IMR-90 (cell line): Measurements from ENCODE around the gene SEC14L1. TPM values are rescaled to one million over a fixed set of nuclear protein-coding genes. Genes with fewer than 3 reads are reported as not detected.
A peak's percentile ranks its signal among the peaks of the same experiment; 100 is the strongest.

Experiments used
- ATAC-seq: fragments of 200-7000 bp; cut with Tn5 transposase; 2 replicates; pipeline ENCODE4 v1.9.1; 2020; ENCODE audit warnings: low read depth, mild to moderate bottlenecking, moderate library complexity
- BruUV-seq: library from RNA; stranded (reverse); fragments of 400-500 nt; replicated peaks from 2 replicates; lab custom pipeline; 2021; lab: Mats Ljungman, UMichigan
- CTCF ChIA-PET: fragments of 300-600 bp; formaldehyde crosslinking; extraction: SDS; loops from one replicate; lab custom pipeline; 2021; ENCODE audit warnings: antibody characterized with exemption; lab: Yijun Ruan, JAX
- POLR2A ChIA-PET: fragments of 300-600 bp; sonication (Branson Sonifier 250); formaldehyde crosslinking; loops from one replicate; lab custom pipeline; 2022; ENCODE audit warnings: antibody characterized with exemption; ENCODE audit not compliant: unreplicated experiment; lab: Charles Lee
- DNase-seq: peaks from one replicate; pipeline ENCODE4 v3.0.0; 2013
- H2AFZ ChIP-seq: replicated peaks from 2 replicates; pipeline ENCODE3; 2013; ENCODE audit warnings: low read length, mild to moderate bottlenecking; ENCODE audit not compliant: poor library complexity
- H2AK5ac ChIP-seq: 2 replicates; pipeline ENCODE4 v1.6.1; 2013; ENCODE audit warnings: low read depth, low read length, inconsistent platforms
- H2AK9ac ChIP-seq: replicated peaks from 2 replicates; pipeline ENCODE3; 2013; ENCODE audit warnings: mild to moderate bottlenecking, low read depth, low read length, moderate library complexity; ENCODE audit not compliant: poor library complexity
- H2BK120ac ChIP-seq: 2 replicates; pipeline ENCODE4 v1.6.1; 2013; ENCODE audit warnings: low read depth, low read length, inconsistent platforms
- H2BK15ac ChIP-seq: 3 replicates; pipeline ENCODE4 v1.6.1; 2013; ENCODE audit warnings: low read depth, low read length, inconsistent platforms
- H2BK20ac ChIP-seq: 2 replicates; pipeline ENCODE4 v1.6.1; 2013; ENCODE audit warnings: low read depth, mild to moderate bottlenecking, inconsistent platforms, low read length, moderate library complexity
- H2BK5ac ChIP-seq: 2 replicates; pipeline ENCODE4 v1.6.1; 2013; ENCODE audit warnings: mild to moderate bottlenecking, low read depth, low read length, inconsistent platforms; ENCODE audit not compliant: poor library complexity, severe bottlenecking
- H3K14ac ChIP-seq: replicated peaks from 2 replicates; pipeline ENCODE4 v1.6.1; 2013; ENCODE audit warnings: low read depth, low read length, inconsistent platforms
- H3K18ac ChIP-seq: 2 replicates; pipeline ENCODE4 v1.6.1; 2013; ENCODE audit warnings: low read depth, low read length, control low read depth
- H3K23ac ChIP-seq: 2 replicates; pipeline ENCODE4 v1.6.1; 2013; ENCODE audit warnings: low read depth, low read length, inconsistent platforms
- H3K27ac ChIP-seq: 2 replicates; pipeline ENCODE4 v1.5.1; 2013; ENCODE audit warnings: mild to moderate bottlenecking, control low read depth, low read length; ENCODE audit not compliant: insufficient read depth
- H3K27me3 ChIP-seq: 2 replicates; pipeline ENCODE4 v1.6.1; 2013; ENCODE audit warnings: low read length; ENCODE audit not compliant: control insufficient read depth, insufficient read depth
- H3K36me3 ChIP-seq: 2 replicates; pipeline ENCODE4 v1.6.1; 2013; ENCODE audit warnings: low read length, mixed read lengths; ENCODE audit not compliant: control insufficient read depth, insufficient read depth
- H3K4ac ChIP-seq: 2 replicates; pipeline ENCODE4 v1.6.1; 2013; ENCODE audit warnings: low read depth, low read length, inconsistent platforms
- H3K4me1 ChIP-seq: 2 replicates; pipeline ENCODE4 v1.6.1; 2013; ENCODE audit warnings: low read length, mixed read lengths; ENCODE audit not compliant: control insufficient read depth, insufficient read depth
- H3K4me2 ChIP-seq: 2 replicates; pipeline ENCODE4 v1.6.1; 2013; ENCODE audit warnings: low read depth, mild to moderate bottlenecking, control low read depth, low read length, moderate library complexity
- H3K4me3 ChIP-seq: 2 replicates; pipeline ENCODE4 v1.5.1; 2013; ENCODE audit warnings: low read depth, mild to moderate bottlenecking, control low read depth, low read length, moderate library complexity; ENCODE audit not compliant: insufficient read depth
- H3K56ac ChIP-seq: 2 replicates; pipeline ENCODE4 v1.6.1; 2013; ENCODE audit warnings: low read length, inconsistent platforms; ENCODE audit not compliant: insufficient read depth; ENCODE audit errors: extremely low read depth
- H3K79me1 ChIP-seq, 2 experiments: 2 replicates each; pipeline ENCODE4 v1.6.1; 2013; ENCODE audit warnings: low read length in 2 of 2, inconsistent platforms in 1 of 2, low read depth in 1 of 2
- H3K9ac ChIP-seq: 2 replicates; pipeline ENCODE4 v1.6.1; 2013; ENCODE audit warnings: low read depth, low read length, control low read depth
- H3K9me1 ChIP-seq: 2 replicates; pipeline ENCODE4 v1.6.1; 2013; ENCODE audit warnings: low read length, inconsistent platforms; ENCODE audit not compliant: insufficient read depth
- H3K9me3 ChIP-seq: 2 replicates; pipeline ENCODE4 v1.6.1; 2013; ENCODE audit warnings: low read length; ENCODE audit not compliant: control insufficient read depth, insufficient read depth
- H4K20me1 ChIP-seq: 2 replicates; pipeline ENCODE4 v1.6.1; 2013; ENCODE audit warnings: low read length, inconsistent platforms; ENCODE audit not compliant: insufficient read depth
- H4K5ac ChIP-seq: 2 replicates; pipeline ENCODE4 v1.6.1; 2013; ENCODE audit warnings: mild to moderate bottlenecking, low read depth, low read length, control low read depth
- H4K8ac ChIP-seq, 2 experiments: 2 replicates each; pipeline ENCODE4 v1.6.1; 2013; ENCODE audit warnings: low read depth in 2 of 2, low read length in 2 of 2, control low read depth in 1 of 2, inconsistent platforms in 1 of 2
- H4K91ac ChIP-seq: 2 replicates; pipeline ENCODE4 v1.6.1; 2013; ENCODE audit warnings: low read depth, low read length, inconsistent platforms; ENCODE audit not compliant: insufficient read depth
- BHLHE40 ChIP-seq: fragments of 150-350 bp; IDR thresholded peaks from 2 replicates; pipeline ENCODE4 v1.6.1; 2016; ENCODE audit warnings: mild to moderate bottlenecking, low read depth, low read length
- CEBPB ChIP-seq: IDR thresholded peaks from 2 replicates; pipeline ENCODE4 v1.6.1; 2012; ENCODE audit warnings: low read depth, low read length, improper control_type of control experiment
- CHD1 ChIP-seq: IDR thresholded peaks from 2 replicates; pipeline ENCODE4 v1.6.1; 2012; ENCODE audit warnings: low read depth, low read length, improper control_type of control experiment
- FOS ChIP-seq: fragments of 150-350 bp; IDR thresholded peaks from 2 replicates; pipeline ENCODE4 v1.6.1; 2016; ENCODE audit warnings: low read depth, low read length
- MAFK ChIP-seq: IDR thresholded peaks from 2 replicates; pipeline ENCODE4 v1.6.1; 2012; ENCODE audit warnings: low read depth, low read length, improper control_type of control experiment
- MAZ ChIP-seq: IDR thresholded peaks from 2 replicates; pipeline ENCODE4 v1.6.1; 2012; ENCODE audit warnings: low read depth, mild to moderate bottlenecking, low read length, improper control_type of control experiment, moderate library complexity, borderline replicate concordance
- MXI1 ChIP-seq: IDR thresholded peaks from 2 replicates; pipeline ENCODE4 v1.6.1; 2012; ENCODE audit warnings: low read depth, mild to moderate bottlenecking, low read length, moderate library complexity, borderline replicate concordance
- NFE2L2 ChIP-seq: fragments of 150-350 bp; IDR thresholded peaks from 2 replicates; pipeline ENCODE4 v1.6.1; 2016; ENCODE audit warnings: low read depth, mild to moderate bottlenecking, low read length
- POLR2A ChIP-seq: IDR thresholded peaks from 2 replicates; pipeline ENCODE4 v1.6.1; 2012; ENCODE audit warnings: mild to moderate bottlenecking, low read depth, low read length
- RAD21 ChIP-seq: IDR thresholded peaks from 2 replicates; pipeline ENCODE4 v1.6.1; 2012; ENCODE audit warnings: low read length, improper control_type of control experiment
- RCOR1 ChIP-seq: IDR thresholded peaks from 2 replicates; pipeline ENCODE4 v1.6.1; 2012; ENCODE audit warnings: mild to moderate bottlenecking, low read length, improper control_type of control experiment; ENCODE audit not compliant: insufficient replicate concordance
- RFX5 ChIP-seq: IDR thresholded peaks from 2 replicates; pipeline ENCODE4 v1.8.0; 2012; ENCODE audit warnings: low read depth, mild to moderate bottlenecking, low read length, moderate library complexity
- SMC3 ChIP-seq: fragments of 150-350 bp; IDR thresholded peaks from 2 replicates; pipeline ENCODE4 v1.6.1; 2016; ENCODE audit warnings: low read depth, mild to moderate bottlenecking, antibody characterized with exemption, low read length, moderate library complexity
- WGBS, 2 experiments: methylation state at CpG; one replicate each; pipeline versions ENCODE4 v1.1.5 to v1.1.7; 2013; ENCODE audit warnings: missing lambda C conversion rate in 2 of 2; ENCODE audit not compliant: insufficient read length in 1 of 2; ENCODE audit errors: extremely low coverage in 2 of 2; 5-methylcytosine and 5-hydroxymethylcytosine counted together
- dilution Hi-C: fragments of 300-500 bp; cut with HindIII; formaldehyde crosslinking; loops from one replicate; pipeline ENCODE4 v1.14.3; 2018; ENCODE audit warnings: low sequenced_read_pairs; ENCODE audit not compliant: unreplicated experiment
- in situ Hi-C: fragments of 300-500 bp; cut with MboI; formaldehyde crosslinking; loops from 3 replicates; pipeline ENCODE4 v1.14.3; 2019; ENCODE audit warnings: low sequenced_read_pairs, inconsistent platforms, mixed read lengths
- intact Hi-C: fragments of 100-400 bp; cut with micrococcal nuclease; formaldehyde crosslinking; loops from 2 replicates; pipeline ENCODE4 v1.10.0; 2022
- polyA plus RNA-seq, 3 experiments: library from polyadenylated mRNA; depleted of rRNA; stranded (reverse); fragments of >200 nt; gene quantifications; 2 replicates each; pipeline ENCODE4 v1.2.3, GENCODE V29; 2012; ENCODE audit warnings: low replicate concordance in 1 of 3
- total RNA-seq: library from RNA; depleted of rRNA; stranded (reverse); fragments of >200 nt; gene quantifications from 2 replicates; pipeline ENCODE4 v1.2.3, GENCODE V29; 2012
- TF ChIP-seq, protein P1 (sequence below): fragments of 150-350 bp; IDR thresholded peaks from 2 replicates; pipeline ENCODE4 v1.6.1; 2016; ENCODE audit warnings: low read depth, mild to moderate bottlenecking, low read length, moderate library complexity, borderline replicate concordance
- TF ChIP-seq, protein P2 (sequence below): fragments of 150-350 bp; IDR thresholded peaks from 2 replicates; pipeline ENCODE4 v1.6.1; 2017; ENCODE audit warnings: mild to moderate bottlenecking, antibody characterized with exemption, low read length, low read depth
- TF ChIP-seq, protein P3 (sequence below): conservative IDR thresholded peaks from 2 replicates; pipeline ENCODE4 v1.5.1; 2012; ENCODE audit warnings: mild to moderate bottlenecking, low read depth, low read length, improper control_type of control experiment

The SEC14L1 gene
- total and polyA plus RNA-seq, 2 of the 4 experiments (the other 2 are of a cell fraction) = 24.9 to 35.8 TPM

- Histone ChIP-seq H2BK5ac (no peak overlapping the region), H3K4me2 (no peak overlapping the region), H2BK120ac (no peak overlapping the region), H3K18ac (no peak overlapping the region), H2AK9ac (no peak overlapping the region), H4K8ac (no peak overlapping the region), H3K23ac (no peak overlapping the region), H2BK20ac (no peak overlapping the region; the same call in 1 of the 2 replicates), H3K4me3 (no peak overlapping the region), H3K27ac (no peak overlapping the region), H3K56ac (no peak overlapping the region), H3K4me1 (peaks cover 16% of the 10 kb centered on the region), H2BK15ac (no peak overlapping the region), H3K9ac (no peak overlapping the region), H3K27me3 (no peaks in the 10 kb centered on the region), H3K4ac (no peak overlapping the region; the same call in 1 of the 2 replicates), H2AK5ac (peak overlapping the region; percentile 77; the same call in 1 of the 2 replicates), H3K36me3 (no peaks in the 10 kb centered on the region), H4K20me1 (no peaks in the 10 kb centered on the region), H2AFZ (no peak overlapping the region), H3K9me1 (peaks cover 9% of the 10 kb centered on the region), H3K14ac (no peak overlapping the region), H3K79me1 (peaks cover 0 to 8% of the 10 kb centered on the region in 2 experiments; a peak in 2 of 4 replicates), H4K5ac (no peak overlapping the region), H3K9me3 (peaks cover 5% of the 10 kb centered on the region), H4K91ac (no peak overlapping the region)
- intact Hi-C loops (no loop called here), dilution Hi-C loops (no loop called here), in situ Hi-C loops (no loop called here)
- no peak for ATAC-seq
- 92% methylated on average over 10 of the region's 15 CpGs; no CpG with 5 or more reads in 1 of the 2 experiments for WGBS, 2 experiments
- ChIA-PET CTCF (interaction anchor here (0.5 kb wide), 1 partner anchor 35 kb away, joined by 3 read pairs; no protein-coding TSS in a partner anchor), POLR2A (no interaction called here)
- no TSS peak for BruUV-seq
- DNase-seq = no peak
- TF ChIP-seq, protein P1, sequence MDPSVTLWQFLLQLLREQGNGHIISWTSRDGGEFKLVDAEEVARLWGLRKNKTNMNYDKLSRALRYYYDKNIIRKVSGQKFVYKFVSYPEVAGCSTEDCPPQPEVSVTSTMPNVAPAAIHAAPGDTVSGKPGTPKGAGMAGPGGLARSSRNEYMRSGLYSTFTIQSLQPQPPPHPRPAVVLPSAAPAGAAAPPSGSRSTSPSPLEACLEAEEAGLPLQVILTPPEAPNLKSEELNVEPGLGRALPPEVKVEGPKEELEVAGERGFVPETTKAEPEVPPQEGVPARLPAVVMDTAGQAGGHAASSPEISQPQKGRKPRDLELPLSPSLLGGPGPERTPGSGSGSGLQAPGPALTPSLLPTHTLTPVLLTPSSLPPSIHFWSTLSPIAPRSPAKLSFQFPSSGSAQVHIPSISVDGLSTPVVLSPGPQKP = no peak
- TF ChIP-seq RAD21 (no peak), MAFK (no peak), MAZ (no peak), RFX5 (no peak), CEBPB (no peak), CHD1 (no peak), FOS (no peak), MXI1 (no peak), NFE2L2 (no peak), SMC3 (no peak), BHLHE40 (no peak), POLR2A (no peak), RCOR1 (no peak)
- TF ChIP-seq, protein P2, sequence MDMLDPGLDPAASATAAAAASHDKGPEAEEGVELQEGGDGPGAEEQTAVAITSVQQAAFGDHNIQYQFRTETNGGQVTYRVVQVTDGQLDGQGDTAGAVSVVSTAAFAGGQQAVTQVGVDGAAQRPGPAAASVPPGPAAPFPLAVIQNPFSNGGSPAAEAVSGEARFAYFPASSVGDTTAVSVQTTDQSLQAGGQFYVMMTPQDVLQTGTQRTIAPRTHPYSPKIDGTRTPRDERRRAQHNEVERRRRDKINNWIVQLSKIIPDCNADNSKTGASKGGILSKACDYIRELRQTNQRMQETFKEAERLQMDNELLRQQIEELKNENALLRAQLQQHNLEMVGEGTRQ = no peak
- TF ChIP-seq, protein P3, sequence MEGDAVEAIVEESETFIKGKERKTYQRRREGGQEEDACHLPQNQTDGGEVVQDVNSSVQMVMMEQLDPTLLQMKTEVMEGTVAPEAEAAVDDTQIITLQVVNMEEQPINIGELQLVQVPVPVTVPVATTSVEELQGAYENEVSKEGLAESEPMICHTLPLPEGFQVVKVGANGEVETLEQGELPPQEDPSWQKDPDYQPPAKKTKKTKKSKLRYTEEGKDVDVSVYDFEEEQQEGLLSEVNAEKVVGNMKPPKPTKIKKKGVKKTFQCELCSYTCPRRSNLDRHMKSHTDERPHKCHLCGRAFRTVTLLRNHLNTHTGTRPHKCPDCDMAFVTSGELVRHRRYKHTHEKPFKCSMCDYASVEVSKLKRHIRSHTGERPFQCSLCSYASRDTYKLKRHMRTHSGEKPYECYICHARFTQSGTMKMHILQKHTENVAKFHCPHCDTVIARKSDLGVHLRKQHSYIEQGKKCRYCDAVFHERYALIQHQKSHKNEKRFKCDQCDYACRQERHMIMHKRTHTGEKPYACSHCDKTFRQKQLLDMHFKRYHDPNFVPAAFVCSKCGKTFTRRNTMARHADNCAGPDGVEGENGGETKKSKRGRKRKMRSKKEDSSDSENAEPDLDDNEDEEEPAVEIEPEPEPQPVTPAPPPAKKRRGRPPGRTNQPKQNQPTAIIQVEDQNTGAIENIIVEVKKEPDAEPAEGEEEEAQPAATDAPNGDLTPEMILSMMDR = no peak
These were observed 7.6 kb upstream of the SEC14L1 start for GRCh38 chr17:77133087-77133638.
